ENCODE data around the gene ADGRG3.

DNA sequence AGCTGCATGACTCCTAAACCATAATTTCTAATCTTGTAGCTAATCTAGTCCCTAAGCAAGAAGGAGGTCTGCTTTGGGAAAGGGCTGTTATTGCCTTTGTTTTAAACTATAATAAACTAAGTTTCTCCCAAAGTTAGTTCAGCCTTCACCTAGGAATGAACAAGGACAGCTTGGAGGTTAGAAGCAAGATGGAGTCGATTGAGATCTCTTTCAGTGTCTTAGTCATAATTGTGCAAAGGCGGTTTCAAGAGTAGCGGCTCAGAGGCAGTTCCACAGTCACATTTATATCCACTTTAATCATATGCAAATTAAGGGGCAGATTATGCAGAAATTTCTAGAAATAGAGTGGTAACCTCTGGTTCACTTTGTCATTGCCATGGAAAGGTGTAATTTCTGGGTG lies 43.9 kb downstream of the ADGRG3 start:
- TF ChIP-seq, protein P1, sequence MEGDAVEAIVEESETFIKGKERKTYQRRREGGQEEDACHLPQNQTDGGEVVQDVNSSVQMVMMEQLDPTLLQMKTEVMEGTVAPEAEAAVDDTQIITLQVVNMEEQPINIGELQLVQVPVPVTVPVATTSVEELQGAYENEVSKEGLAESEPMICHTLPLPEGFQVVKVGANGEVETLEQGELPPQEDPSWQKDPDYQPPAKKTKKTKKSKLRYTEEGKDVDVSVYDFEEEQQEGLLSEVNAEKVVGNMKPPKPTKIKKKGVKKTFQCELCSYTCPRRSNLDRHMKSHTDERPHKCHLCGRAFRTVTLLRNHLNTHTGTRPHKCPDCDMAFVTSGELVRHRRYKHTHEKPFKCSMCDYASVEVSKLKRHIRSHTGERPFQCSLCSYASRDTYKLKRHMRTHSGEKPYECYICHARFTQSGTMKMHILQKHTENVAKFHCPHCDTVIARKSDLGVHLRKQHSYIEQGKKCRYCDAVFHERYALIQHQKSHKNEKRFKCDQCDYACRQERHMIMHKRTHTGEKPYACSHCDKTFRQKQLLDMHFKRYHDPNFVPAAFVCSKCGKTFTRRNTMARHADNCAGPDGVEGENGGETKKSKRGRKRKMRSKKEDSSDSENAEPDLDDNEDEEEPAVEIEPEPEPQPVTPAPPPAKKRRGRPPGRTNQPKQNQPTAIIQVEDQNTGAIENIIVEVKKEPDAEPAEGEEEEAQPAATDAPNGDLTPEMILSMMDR (IDR thresholded peaks at IDR 0.05) = no peak
- no peak for TF ChIP-seq ZFX (IDR thresholded peaks at IDR 0.05; ENCODE audit: borderline replicate concordance)
